Measurements from ENCODE around the gene ANKRD42. TPM values are rescaled to one million over a fixed set of nuclear protein-coding genes. Genes with fewer than 3 reads are reported as not detected.

Gene ANKRD42
- total RNA-seq, 1 donor from 2014 or later = 9.8 TPM

Other genes starting within 250 kb of the ANKRD42 start
- 73.8 and 79.7 TPM in 2 replicates for gene RAB30, start 121.8 kb upstream of the ANKRD42 start, total RNA-seq
- 56.0 and 66.6 TPM in 2 replicates for gene PCF11, start 36.6 kb upstream of the ANKRD42 start, total RNA-seq
- 33.3 and 42.4 TPM in 2 replicates for gene CCDC90B, start 92.7 kb downstream of the ANKRD42 start, total RNA-seq

All from osteocyte (in vitro differentiated cells).